Adipocyte (in vitro differentiated cells): Measurements from ENCODE around the gene AMBRA1.
A peak's percentile ranks its signal among the peaks of the same experiment; 100 is the strongest.

Experiments used
- DNase-seq: peaks from one replicate; pipeline ENCODE4 v3.0.0-alpha.2; 2015; ENCODE audit warnings: low read depth
- H3K27me3 ChIP-seq: replicated peaks from 2 replicates; pipeline ENCODE4 v1.7.0; 2013; ENCODE audit warnings: mild to moderate bottlenecking, low read length, moderate library complexity; ENCODE audit not compliant: control insufficient read depth, insufficient read depth
- H3K36me3 ChIP-seq: 2 replicates; pipeline ENCODE4 v1.7.0; 2013; ENCODE audit warnings: low read length, mild to moderate bottlenecking, moderate library complexity; ENCODE audit not compliant: control insufficient read depth, insufficient read depth, severe bottlenecking
- H3K4me1 ChIP-seq: 2 replicates; pipeline ENCODE4 v1.7.0; 2013; ENCODE audit warnings: mild to moderate bottlenecking, low read length, moderate library complexity; ENCODE audit not compliant: control insufficient read depth, insufficient read depth
- H3K4me3 ChIP-seq: 2 replicates; pipeline ENCODE4 v1.7.0; 2013; ENCODE audit warnings: mild to moderate bottlenecking, low read length, moderate library complexity
- H3K9ac ChIP-seq: 2 replicates; pipeline ENCODE4 v1.7.0; 2013; ENCODE audit warnings: mild to moderate bottlenecking, low read length, moderate library complexity
- H3K9me3 ChIP-seq: 2 replicates; pipeline ENCODE4 v1.7.0; 2013; ENCODE audit warnings: mild to moderate bottlenecking, low read length, moderate library complexity; ENCODE audit not compliant: control insufficient read depth

AMBRA1 gene

GRCh38 chr11:46633291-46634217, 39.7 kb upstream of the AMBRA1 start:
- no peaks in the 10 kb centered on the region for H3K9me3 ChIP-seq
- H3K36me3 ChIP-seq = peaks cover 36% of the 10 kb centered on the region
- H3K4me3 ChIP-seq = no peak overlapping the region
- peaks cover 17% of the 10 kb centered on the region for H3K4me1 ChIP-seq
- DNase-seq = no peak
- no peaks in the 10 kb centered on the region for H3K27me3 ChIP-seq
- H3K9ac ChIP-seq = no peak overlapping the region

- DNase-seq = no peak
- no peak overlapping the region for H3K4me3 ChIP-seq
- H3K4me1 ChIP-seq = peaks cover 17% of the 10 kb centered on the region
- H3K9ac ChIP-seq = no peak overlapping the region
- H3K36me3 ChIP-seq = peaks cover 36% of the 10 kb centered on the region
- H3K9me3 ChIP-seq = no peaks in the 10 kb centered on the region
- no peaks in the 10 kb centered on the region for H3K27me3 ChIP-seq
Observed at GRCh38 chr11:46632502-46632901, 38.7 kb upstream of the AMBRA1 start.

- Histone ChIP-seq H3K4me3 (no peak overlapping the region), H3K9ac (no peak overlapping the region), H3K9me3 (no peaks in the 10 kb centered on the region), H3K36me3 (peaks cover 41% of the 10 kb centered on the region), H3K4me1 (peaks cover 17% of the 10 kb centered on the region), H3K27me3 (no peaks in the 10 kb centered on the region)
- DNase-seq = no peak
Observed at GRCh38 chr11:46631676-46632075, 37.9 kb upstream of the AMBRA1 start.

GRCh38 chr11:46630237-46630636, 36.4 kb upstream of the AMBRA1 start:
- peaks cover 50% of the 10 kb centered on the region for H3K36me3 ChIP-seq
- H3K27me3 ChIP-seq = no peaks in the 10 kb centered on the region
- H3K9ac ChIP-seq = no peak overlapping the region
- no peak for DNase-seq
- peaks cover 9% of the 10 kb centered on the region for H3K4me1 ChIP-seq
- H3K9me3 ChIP-seq = no peaks in the 10 kb centered on the region
- no peak overlapping the region for H3K4me3 ChIP-seq

- Histone ChIP-seq H3K9me3 (no peaks in the 10 kb centered on the region), H3K27me3 (no peaks in the 10 kb centered on the region), H3K4me1 (peaks cover 5% of the 10 kb centered on the region), H3K9ac (no peak overlapping the region), H3K36me3 (peaks cover 59% of the 10 kb centered on the region), H3K4me3 (no peak overlapping the region)
- DNase-seq = no peak
Observed at GRCh38 chr11:46628961-46629360, 35.1 kb upstream of the AMBRA1 start.

GRCh38 chr11:46625406-46625805, 31.6 kb upstream of the AMBRA1 start:
- Histone ChIP-seq H3K27me3 (no peaks in the 10 kb centered on the region), H3K36me3 (peaks cover 45% of the 10 kb centered on the region), H3K4me1 (no peaks in the 10 kb centered on the region), H3K9me3 (no peaks in the 10 kb centered on the region), H3K4me3 (no peak overlapping the region), H3K9ac (no peak overlapping the region)
- DNase-seq = no peak

GRCh38 chr11:46618837-46619236, 25.0 kb upstream of the AMBRA1 start:
- H3K9me3 ChIP-seq = no peaks in the 10 kb centered on the region
- peak overlapping the region; percentile 99 for H3K9ac ChIP-seq
- no peaks in the 10 kb centered on the region for H3K27me3 ChIP-seq
- DNase-seq = no peak
- peak overlapping the region; percentile 99 for H3K4me3 ChIP-seq
- H3K36me3 ChIP-seq = peaks cover 11% of the 10 kb centered on the region
- peaks cover 27% of the 10 kb centered on the region for H3K4me1 ChIP-seq

GRCh38 chr11:46617972-46618314, 24.1 kb upstream of the AMBRA1 start:
- Histone ChIP-seq H3K27me3 (no peaks in the 10 kb centered on the region), H3K4me1 (peaks cover 27% of the 10 kb centered on the region), H3K9ac (peak overlapping the region; percentile 99), H3K36me3 (peaks cover 11% of the 10 kb centered on the region), H3K4me3 (peak overlapping the region; percentile 99), H3K9me3 (no peaks in the 10 kb centered on the region)
- no peak for DNase-seq

GRCh38 chr11:46617134-46617971, 23.5 kb upstream of the AMBRA1 start, which contains the start of the genes ATG13 and HARBI1:
Gene ATG13, plus strand, starts transcription at chr11:46617553. Its CDS starts 26,739 bp downstream, at chr11:46644292.
Gene HARBI1, minus strand, starts transcription at chr11:46617227. Its CDS starts 990 bp downstream, at chr11:46616237.
- Histone ChIP-seq H3K9me3 (no peaks in the 10 kb centered on the region), H3K9ac (peak within 1 kb of the TSS; percentile 99), H3K4me1 (peaks cover 27% of the 10 kb centered on the region), H3K4me3 (peak within 1 kb of the TSS; percentile 99), H3K36me3 (peaks cover 8% of the 10 kb centered on the region), H3K27me3 (no peaks in the 10 kb centered on the region)
- peak; percentile 95 for DNase-seq

GRCh38 chr11:46616551-46617133, 22.8 kb upstream of the AMBRA1 start:
- peaks cover 7% of the 10 kb centered on the region for H3K36me3 ChIP-seq
- no peaks in the 10 kb centered on the region for H3K27me3 ChIP-seq
- no peak for DNase-seq
- peaks cover 27% of the 10 kb centered on the region for H3K4me1 ChIP-seq
- H3K4me3 ChIP-seq = peak overlapping the region; percentile 99
- H3K9me3 ChIP-seq = no peaks in the 10 kb centered on the region
- peak overlapping the region; percentile 99 for H3K9ac ChIP-seq

- Histone ChIP-seq H3K36me3 (peaks cover 1% of the 10 kb centered on the region), H3K4me3 (peak overlapping the region; percentile 99), H3K9ac (no peak overlapping the region), H3K27me3 (no peaks in the 10 kb centered on the region), H3K9me3 (no peaks in the 10 kb centered on the region), H3K4me1 (peaks cover 30% of the 10 kb centered on the region)
- peak; percentile 7 for DNase-seq
Observed at GRCh38 chr11:46615756-46616155, 21.9 kb upstream of the AMBRA1 start.
